SH-SY5Y (cell line): ENCODE measurements around the gene LRRN4CL.

Experiments used
- GATA2 ChIP-seq: IDR thresholded peaks from 2 replicates; pipeline ENCODE4 v1.6.1; 2011; ENCODE audit warnings: mild to moderate bottlenecking, low read depth, low read length
- GATA3 ChIP-seq: IDR thresholded peaks from 2 replicates; pipeline ENCODE4 v1.6.1; 2011; ENCODE audit warnings: low read depth, mild to moderate bottlenecking, low read length, moderate library complexity

DNA sequence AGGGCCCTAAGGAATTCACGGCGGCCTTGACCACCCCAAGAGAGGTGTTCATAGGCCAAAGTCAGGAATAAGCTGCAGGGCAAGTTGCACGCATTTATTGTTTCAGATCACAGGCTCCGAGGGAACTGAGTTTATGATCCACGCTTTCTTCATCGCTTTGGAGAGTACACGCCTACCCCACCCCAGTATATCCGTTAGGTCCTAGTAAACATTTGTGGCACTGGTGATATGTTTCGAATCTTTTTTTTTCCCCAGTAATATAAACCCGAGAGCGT lies 43.7 kb downstream of the LRRN4CL start:
- no peak; the same call in 1 of the 2 replicates for TF ChIP-seq GATA2
- no peak for TF ChIP-seq GATA3
